ENCODE data around the gene PELI2. TPM values are rescaled to one million over a fixed set of nuclear protein-coding genes. Genes with fewer than 3 reads are reported as not detected.

PELI2 gene
- total and polyA plus RNA-seq, 3 donors from 2014 or later: 14.5 to 32.5 (median 27.6) TPM

- intact Hi-C loops (cut with DNase I; ENCODE audit: low total_unique reads): no loop called here
- 82 to 95% methylated on average over 1 of the region's 1 CpG for WGBS, 2 donors
Observed at GRCh38 chr14:56143025-56143424, 24.8 kb downstream of the PELI2 start.

GRCh38 chr14:56144176-56144575 lies 26.0 kb downstream of the PELI2 start:
- DNase-seq: no peak
- Histone ChIP-seq H3K4me1 (peaks cover 7% of the 10 kb centered on the region), H3K9me3 (no peaks in the 10 kb centered on the region), H3K27ac (no peak overlapping the region), H3K27me3 (no peaks in the 10 kb centered on the region), H3K36me3 (ENCODE audit: low read depth, missing control alignments) (no peaks in the 10 kb centered on the region), H3K4me3 (no peak overlapping the region)
- WGBS, 2 donors: 92 to 96% methylated on average over 1 of the region's 1 CpG
- no peak for TF ChIP-seq POLR2A (IDR thresholded peaks at IDR 0.05)
- TF ChIP-seq CTCF (IDR thresholded peaks at IDR 0.05): no peak
- intact Hi-C loops (cut with DNase I; ENCODE audit: low total_unique reads): no loop called here

More at GRCh38 chr14:56143025-56143424, 24.8 kb downstream of the PELI2 start:
- TF ChIP-seq CTCF (IDR thresholded peaks at IDR 0.05): no peak
- TF ChIP-seq POLR2A (IDR thresholded peaks at IDR 0.05): no peak
- no peaks in the 10 kb centered on the region for H3K4me1 ChIP-seq
- no peaks in the 10 kb centered on the region for H3K9me3 ChIP-seq
- no peaks in the 10 kb centered on the region for H3K27me3 ChIP-seq
- no peak for DNase-seq
- no peaks in the 10 kb centered on the region for H3K36me3 ChIP-seq (ENCODE audit: low read depth, missing control alignments)
- H3K27ac ChIP-seq: no peak overlapping the region
- H3K4me3 ChIP-seq: no peak overlapping the region

GRCh38 chr14:56145181-56145769 lies 27.1 kb downstream of the PELI2 start:
- H3K27me3 ChIP-seq: no peaks in the 10 kb centered on the region
- H3K27ac ChIP-seq: no peak overlapping the region
- TF ChIP-seq CTCF (IDR thresholded peaks at IDR 0.05) (no peak), POLR2A (IDR thresholded peaks at IDR 0.05) (no peak)
- peaks cover 7% of the 10 kb centered on the region for H3K4me1 ChIP-seq
- no peak overlapping the region for H3K4me3 ChIP-seq
- no peaks in the 10 kb centered on the region for H3K9me3 ChIP-seq
- 66 to 77% methylated on average over 5 of the region's 5 CpGs for WGBS, 2 donors
- no peaks in the 10 kb centered on the region for H3K36me3 ChIP-seq (ENCODE audit: low read depth, missing control alignments)
- intact Hi-C loops (cut with DNase I; ENCODE audit: low total_unique reads): no loop called here
- no peak for DNase-seq

GRCh38 chr14:56145965-56146364 lies 27.8 kb downstream of the PELI2 start:
- Histone ChIP-seq H3K27me3 (no peaks in the 10 kb centered on the region), H3K9me3 (no peaks in the 10 kb centered on the region), H3K36me3 (ENCODE audit: low read depth, missing control alignments) (no peaks in the 10 kb centered on the region), H3K4me3 (no peak overlapping the region), H3K4me1 (peaks cover 7% of the 10 kb centered on the region), H3K27ac (no peak overlapping the region)
- DNase-seq: no peak
- TF ChIP-seq POLR2A (IDR thresholded peaks at IDR 0.05): no peak
- no peak for TF ChIP-seq CTCF (IDR thresholded peaks at IDR 0.05)
- intact Hi-C loops (cut with DNase I; ENCODE audit: low total_unique reads): no loop called here
- WGBS, 2 donors: 91 to 96% methylated on average over 3 of the region's 3 CpGs

- no peak for DNase-seq
- intact Hi-C loops (cut with DNase I; ENCODE audit: low total_unique reads): no loop called here
- peaks cover 7% of the 10 kb centered on the region for H3K4me1 ChIP-seq
- no peak overlapping the region for H3K4me3 ChIP-seq
- H3K9me3 ChIP-seq: no peaks in the 10 kb centered on the region
- no peak overlapping the region for H3K27ac ChIP-seq
- WGBS, 2 donors: 58 to 69% methylated on average over 1 of the region's 1 CpG
- no peaks in the 10 kb centered on the region for H3K36me3 ChIP-seq (ENCODE audit: low read depth, missing control alignments)
- TF ChIP-seq POLR2A (IDR thresholded peaks at IDR 0.05) (no peak), CTCF (IDR thresholded peaks at IDR 0.05) (no peak)
- H3K27me3 ChIP-seq: no peaks in the 10 kb centered on the region
Observed at GRCh38 chr14:56147449-56147848, 29.2 kb downstream of the PELI2 start.

Data from testis (tissue), 3 donors.